H1 (cell line): ENCODE measurements around the gene RELN. TPM values are rescaled to one million over a fixed set of nuclear protein-coding genes. Genes with fewer than 3 reads are reported as not detected.

Experiments used
- ATF2 ChIP-seq: IDR thresholded peaks from 2 replicates; pipeline ENCODE4 v1.6.1; 2012; ENCODE audit warnings: low read length, inconsistent platforms
- BRCA1 ChIP-seq: IDR thresholded peaks from 2 replicates; pipeline ENCODE4 v1.6.1; 2012; ENCODE audit warnings: low read depth, low read length, improper control_type of control experiment
- KDM5A ChIP-seq: fragments of 200-600 bp; IDR thresholded peaks from 2 replicates; pipeline ENCODE4 v1.7.1; 2012; ENCODE audit warnings: mild to moderate bottlenecking, low read length, inconsistent platforms, mixed read lengths
- MAX ChIP-seq: IDR thresholded peaks from 2 replicates; pipeline ENCODE4 v1.6.1; 2012; ENCODE audit warnings: inconsistent platforms
- NRF1 ChIP-seq: IDR thresholded peaks from 2 replicates; pipeline ENCODE4 v1.6.1; 2011; ENCODE audit warnings: mild to moderate bottlenecking, low read depth, low read length, improper control_type of control experiment
- SAP30 ChIP-seq: fragments of 300-600 bp; sonication (generic); IDR thresholded peaks from 2 replicates; pipeline ENCODE4 v1.7.1; 2012; ENCODE audit warnings: low read length, moderate library complexity, mild to moderate bottlenecking, inconsistent platforms; ENCODE audit not compliant: insufficient read depth, insufficient replicate concordance
- SRF ChIP-seq: IDR thresholded peaks from 2 replicates; pipeline ENCODE4 v1.6.1; 2011; ENCODE audit warnings: mild to moderate bottlenecking, low read depth, low read length, moderate library complexity
- polyA plus RNA-seq, 7 experiments: library from polyadenylated mRNA; depleted of rRNA in 3 of 7; stranded (reverse) in 5 of 7; unstranded in 2 of 7; fragments of >200 nt in 5 of 7; fragments of 200-250 nt in 2 of 7; gene quantifications; 1 replicate in 5 of 7; 2 replicates in 1 of 7; 4 replicates in 1 of 7; pipeline versions ENCODE4 v1.2.1 to v1.2.3, GENCODE V29; 2011 to 2013; ENCODE audit warnings: missing spikeins in 2 of 7, mixed read lengths in 2 of 7
- total RNA-seq: library from RNA; stranded (reverse); fragmentation: NEBNext Ultra II Directional; extraction: Animal tissue kit (Norgen Biotek cat#: 25700); gene quantifications from 2 replicates; pipeline ENCODE4 v1.2.1, GENCODE V29; 2021

Gene RELN
- total and polyA plus RNA-seq, 2 of the 8 experiments (the other 6 are each of a cell fraction or from before 2014, with no cell fraction given), result 0.03 to 0.07 TPM

- TF ChIP-seq MAX (no peak), SAP30 (no peak), BRCA1 (no peak), NRF1 (no peak), KDM5A (no peak), SRF (no peak), ATF2 (no peak)
Observed at GRCh38 chr7:103532955-103533354, 456.5 kb downstream of the RELN start (continued).
